CD8-positive, alpha-beta memory T cell (primary cell): ENCODE results near the gene TTLL8. TPM values are rescaled to one million over a fixed set of nuclear protein-coding genes. Genes with fewer than 3 reads are reported as not detected.

Source experiments
- CTCF ChIA-PET: fragments of 350-600 bp; sonication (Branson Sonifier 250); formaldehyde crosslinking; loops from one replicate; lab custom pipeline; 2021; ENCODE audit warnings: antibody characterized with exemption; lab: Charles Lee
- POLR2A ChIA-PET: fragments of 350-600 bp; sonication (Branson Sonifier 250); formaldehyde crosslinking; loops from one replicate; lab custom pipeline; 2021; ENCODE audit warnings: antibody characterized with exemption; lab: Charles Lee
- DNase-seq, 5 donors: peaks; one replicate each; pipeline versions ENCODE4 v3.0.0 to v3.0.0-alpha.2; 2020 to 2022; ENCODE audit warnings: mixed read lengths in 1 of 5
- H3K27ac ChIP-seq: one replicate; pipeline ENCODE4 v1.7.0; 2013; ENCODE audit warnings: low read depth, mild to moderate bottlenecking, low read length, moderate library complexity
- H3K27me3 ChIP-seq: 2 replicates; pipeline ENCODE4 v1.7.0; 2013; ENCODE audit warnings: low read length, mild to moderate bottlenecking; ENCODE audit not compliant: insufficient read depth, poor library complexity, severe bottlenecking
- H3K36me3 ChIP-seq: 2 replicates; pipeline ENCODE4 v1.7.0; 2013; ENCODE audit warnings: mild to moderate bottlenecking, low read length, moderate library complexity; ENCODE audit not compliant: insufficient read depth
- H3K4me1 ChIP-seq: 2 replicates; pipeline ENCODE4 v1.7.0; 2013; ENCODE audit warnings: mild to moderate bottlenecking, low read length, moderate library complexity; ENCODE audit not compliant: insufficient read depth
- H3K4me3 ChIP-seq: 2 replicates; pipeline ENCODE4 v1.7.0; 2013; ENCODE audit warnings: mild to moderate bottlenecking, low read length
- H3K9me3 ChIP-seq: 2 replicates; pipeline ENCODE4 v1.7.0; 2013; ENCODE audit warnings: mild to moderate bottlenecking, low read length
- H3K27ac Mint-ChIP-seq, 8 donors: one replicate each; pipeline ENCODE4 v1.8.0; 2020 to 2021; ENCODE audit warnings: mixed read lengths in 8 of 8, mild to moderate bottlenecking in 6 of 8, inconsistent platforms in 3 of 8, moderate library complexity in 3 of 8
- H3K27me3 Mint-ChIP-seq, 2 donors: one replicate each; pipeline ENCODE4 v1.8.0; 2020 to 2021; ENCODE audit warnings: mixed read lengths in 2 of 2, mild to moderate bottlenecking in 1 of 2, moderate library complexity in 1 of 2
- H3K36me3 Mint-ChIP-seq, 3 donors: one replicate each; pipeline ENCODE4 v1.8.0; 2020 to 2021; ENCODE audit warnings: mixed read lengths in 3 of 3, inconsistent platforms in 1 of 3, mild to moderate bottlenecking in 1 of 3
- H3K4me1 Mint-ChIP-seq, 3 donors: one replicate each; pipeline ENCODE4 v1.8.0; 2020 to 2021; ENCODE audit warnings: mixed read lengths in 3 of 3, inconsistent platforms in 1 of 3, mild to moderate bottlenecking in 1 of 3
- H3K4me3 Mint-ChIP-seq, 7 donors: one replicate each; pipeline ENCODE4 v1.8.0; 2020 to 2021; ENCODE audit warnings: mixed read lengths in 7 of 7, mild to moderate bottlenecking in 6 of 7, moderate library complexity in 4 of 7, inconsistent platforms in 2 of 7
- H3K9me3 Mint-ChIP-seq, 5 donors: one replicate each; pipeline ENCODE4 v1.8.0; 2020 to 2022; ENCODE audit warnings: mixed read lengths in 5 of 5, mild to moderate bottlenecking in 3 of 5, moderate library complexity in 2 of 5, inconsistent platforms in 1 of 5
- polyA plus RNA-seq: library from polyadenylated mRNA; unstranded; fragments of 300-500 nt; fragmentation: Illumina TruSeq; gene quantifications from one replicate; pipeline ENCODE4 v1.2.3, GENCODE V29; 2021
- total RNA-seq, 2 experiments: library from RNA; stranded (reverse); gene quantifications; one replicate each; pipeline ENCODE4 v1.2.3, GENCODE V29; 2021

The TTLL8 gene
- total and polyA plus RNA-seq, 3 experiments from 2014 or later: not detected

- Mint-ChIP-seq H3K4me3 (peak overlapping the region in 1 of 7 donors; percentile 24), H3K27me3 (peaks cover 1 to 9% of the 10 kb centered on the region in 2 donors)
Observed at GRCh38 chr22:50081426-50082196, 23.5 kb upstream of the TTLL8 start.

DNA sequence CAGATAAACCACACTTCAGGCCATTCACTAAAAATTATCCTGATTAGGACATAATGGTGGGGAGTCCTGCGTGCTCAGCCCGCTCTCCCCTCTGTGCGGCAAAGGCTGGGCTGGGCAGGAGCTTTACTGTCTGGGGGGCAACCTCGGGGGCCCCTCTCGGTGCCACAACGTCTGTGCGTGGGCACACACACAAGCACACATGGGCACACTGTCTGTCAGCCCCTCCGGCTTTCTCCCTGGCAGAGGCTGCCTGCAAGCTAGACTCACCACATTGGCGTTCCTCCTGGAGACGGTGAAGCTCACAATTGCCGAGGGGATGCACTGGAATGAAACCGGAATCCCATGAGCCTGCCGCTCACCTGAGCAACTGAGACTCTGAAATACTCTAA lies 22.0 kb upstream of the TTLL8 start:
- Histone ChIP-seq H3K27ac (no peak overlapping the region), H3K4me3 (no peak overlapping the region), H3K36me3 (no peaks in the 10 kb centered on the region), H3K9me3 (no peaks in the 10 kb centered on the region), H3K4me1 (no peaks in the 10 kb centered on the region), H3K27me3 (no peaks in the 10 kb centered on the region)
- H3K9me3 Mint-ChIP-seq: no peaks in the 10 kb centered on the region
- POLR2A ChIA-PET: no interaction called here
- no peaks in the 10 kb centered on the region for H3K36me3 Mint-ChIP-seq
- H3K4me1 Mint-ChIP-seq: no peaks in the 10 kb centered on the region
- H3K4me3 Mint-ChIP-seq: no peak overlapping the region
- DNase-seq: no peak
- H3K27me3 Mint-ChIP-seq: peaks cover 1 to 9% of the 10 kb centered on the region in 2 donors
- CTCF ChIA-PET: no interaction called here
- no peak overlapping the region for H3K27ac Mint-ChIP-seq

More at GRCh38 chr22:50081426-50082196, 23.5 kb upstream of the TTLL8 start:
- no peaks in the 10 kb centered on the region for H3K9me3 ChIP-seq
- H3K27ac Mint-ChIP-seq: no peak overlapping the region
- H3K4me3 ChIP-seq: no peak overlapping the region
- ChIA-PET POLR2A (no interaction called here), CTCF (no interaction called here)
- H3K36me3 Mint-ChIP-seq: no peaks in the 10 kb centered on the region
- no peaks in the 10 kb centered on the region for H3K36me3 ChIP-seq
- peaks cover 0 to 2% (median 0%) of the 10 kb centered on the region in 3 donors for H3K4me1 Mint-ChIP-seq
- no peak overlapping the region for H3K27ac ChIP-seq
- no peaks in the 10 kb centered on the region for H3K4me1 ChIP-seq
- no peak for DNase-seq
- no peaks in the 10 kb centered on the region for H3K9me3 Mint-ChIP-seq
- H3K27me3 ChIP-seq: no peaks in the 10 kb centered on the region

GRCh38 chr22:50078761-50079160 lies 20.7 kb upstream of the TTLL8 start:
- peaks cover 1 to 9% of the 10 kb centered on the region in 2 donors for H3K27me3 Mint-ChIP-seq
- POLR2A ChIA-PET: no interaction called here

GRCh38 chr22:50078246-50078645 lies 20.1 kb upstream of the TTLL8 start:
- no peaks in the 10 kb centered on the region for H3K27me3 ChIP-seq
- H3K4me1 ChIP-seq: no peaks in the 10 kb centered on the region
- Mint-ChIP-seq H3K36me3 (no peaks in the 10 kb centered on the region), H3K27me3 (peaks cover 1 to 9% of the 10 kb centered on the region in 2 donors), H3K4me3 (no peak overlapping the region), H3K9me3 (no peaks in the 10 kb centered on the region), H3K27ac (no peak overlapping the region), H3K4me1 (no peaks in the 10 kb centered on the region)
- CTCF ChIA-PET: no interaction called here
- H3K27ac ChIP-seq: no peak overlapping the region
- H3K9me3 ChIP-seq: no peaks in the 10 kb centered on the region
- POLR2A ChIA-PET: no interaction called here
- no peak for DNase-seq
- no peak overlapping the region for H3K4me3 ChIP-seq
- H3K36me3 ChIP-seq: no peaks in the 10 kb centered on the region

More at GRCh38 chr22:50078761-50079160, 20.7 kb upstream of the TTLL8 start:
- no peaks in the 10 kb centered on the region for H3K36me3 Mint-ChIP-seq
- H3K9me3 Mint-ChIP-seq: no peaks in the 10 kb centered on the region
- Histone ChIP-seq H3K9me3 (no peaks in the 10 kb centered on the region), H3K36me3 (no peaks in the 10 kb centered on the region), H3K27me3 (no peaks in the 10 kb centered on the region), H3K4me3 (no peak overlapping the region), H3K4me1 (no peaks in the 10 kb centered on the region), H3K27ac (no peak overlapping the region)
- no peak overlapping the region for H3K27ac Mint-ChIP-seq
- CTCF ChIA-PET: no interaction called here
- no peak overlapping the region for H3K4me3 Mint-ChIP-seq
- no peaks in the 10 kb centered on the region for H3K4me1 Mint-ChIP-seq
- no peak for DNase-seq

- Mint-ChIP-seq H3K36me3 (no peaks in the 10 kb centered on the region), H3K4me3 (no peak overlapping the region), H3K9me3 (no peaks in the 10 kb centered on the region), H3K4me1 (no peaks in the 10 kb centered on the region), H3K27ac (no peak overlapping the region), H3K27me3 (peaks cover 0 to 4% of the 10 kb centered on the region in 2 donors)
- CTCF ChIA-PET: no interaction called here
- Histone ChIP-seq H3K27me3 (no peaks in the 10 kb centered on the region), H3K9me3 (no peaks in the 10 kb centered on the region), H3K36me3 (no peaks in the 10 kb centered on the region), H3K4me3 (no peak overlapping the region), H3K4me1 (no peaks in the 10 kb centered on the region), H3K27ac (no peak overlapping the region)
- no peak for DNase-seq
- POLR2A ChIA-PET: no interaction called here
Observed at GRCh38 chr22:50076646-50077535, 18.8 kb upstream of the TTLL8 start.

- Histone ChIP-seq H3K27me3 (no peaks in the 10 kb centered on the region), H3K4me1 (no peaks in the 10 kb centered on the region), H3K27ac (no peak overlapping the region), H3K36me3 (no peaks in the 10 kb centered on the region), H3K4me3 (no peak overlapping the region), H3K9me3 (no peaks in the 10 kb centered on the region)
- H3K27me3 Mint-ChIP-seq: peaks cover 0 to 3% of the 10 kb centered on the region in 2 donors
- H3K36me3 Mint-ChIP-seq: no peaks in the 10 kb centered on the region
- DNase-seq: no peak
- no peaks in the 10 kb centered on the region for H3K9me3 Mint-ChIP-seq
- H3K27ac Mint-ChIP-seq: no peak overlapping the region
- ChIA-PET POLR2A (no interaction called here), CTCF (no interaction called here)
- H3K4me1 Mint-ChIP-seq: no peaks in the 10 kb centered on the region
- no peak overlapping the region for H3K4me3 Mint-ChIP-seq
Observed at GRCh38 chr22:50074551-50075530, 16.7 kb upstream of the TTLL8 start.

DNA sequence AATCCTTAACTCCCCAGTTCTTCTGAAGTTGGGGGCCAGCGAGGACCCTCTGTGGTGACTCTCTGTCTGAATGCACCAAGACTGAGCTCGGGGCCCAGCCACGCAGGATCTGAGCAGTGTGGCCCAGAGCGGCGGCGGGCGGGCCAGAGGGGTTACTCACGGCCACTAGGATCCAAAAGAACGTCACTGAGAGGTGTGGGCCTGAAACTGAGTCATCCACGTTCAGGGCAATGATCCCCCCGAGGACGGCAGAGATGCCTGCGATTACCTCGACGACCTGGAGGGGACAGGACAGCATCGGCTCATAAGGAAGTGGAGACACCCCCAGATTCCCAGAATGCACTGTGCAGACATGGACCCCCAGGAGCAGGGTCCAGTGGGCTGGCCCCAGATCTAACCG lies 16.0 kb upstream of the TTLL8 start:
- DNase-seq: no peak
- H3K9me3 ChIP-seq: no peaks in the 10 kb centered on the region

More for the DNA sequence above, 16.0 kb upstream of the TTLL8 start:
- no peaks in the 10 kb centered on the region for H3K9me3 Mint-ChIP-seq
- CTCF ChIA-PET: no interaction called here
- H3K36me3 Mint-ChIP-seq: no peaks in the 10 kb centered on the region
- no peaks in the 10 kb centered on the region for H3K36me3 ChIP-seq
- H3K4me3 ChIP-seq: no peak overlapping the region
- no peaks in the 10 kb centered on the region for H3K4me1 Mint-ChIP-seq
- H3K4me3 Mint-ChIP-seq: no peak overlapping the region
- POLR2A ChIA-PET: no interaction called here
- H3K27ac Mint-ChIP-seq: no peak overlapping the region
- H3K27me3 Mint-ChIP-seq: peaks cover 0 to 3% of the 10 kb centered on the region in 2 donors
- no peaks in the 10 kb centered on the region for H3K27me3 ChIP-seq
- no peak overlapping the region for H3K27ac ChIP-seq
- H3K4me1 ChIP-seq: no peaks in the 10 kb centered on the region
